Tibial artery (tissue), 4 donors: ENCODE results near the gene ACTL6A.
A peak's percentile ranks its signal among the peaks of the same experiment; 100 is the strongest.

Experiments used
- DNase-seq, 2 donors: peaks; one replicate each; pipeline ENCODE4 v3.0.0-alpha.2; 2019
- H3K27ac ChIP-seq, 2 donors: fragments of 200-600 bp; sonication (generic) in 1 of 2; 1 replicate in 1 of 2; 2 replicates in 1 of 2; pipeline ENCODE4 v1.5.1; 2018 to 2019; ENCODE audit warnings: mild to moderate bottlenecking in 1 of 2
- H3K27me3 ChIP-seq, 2 donors: fragments of 200-600 bp; sonication (generic) in 1 of 2; one replicate each; pipeline versions ENCODE4 v1.5.1 to v1.6.0; 2016 to 2019
- H3K36me3 ChIP-seq, 3 donors: fragments of 200-600 bp; sonication (generic) in 2 of 3; one replicate each; pipeline ENCODE4 v1.5.1; 2016 to 2019; ENCODE audit warnings: mild to moderate bottlenecking in 2 of 3
- H3K4me1 ChIP-seq, 4 donors: fragments of 200-600 bp; sonication (generic) in 2 of 4; 1 replicate in 3 of 4; 2 replicates in 1 of 4; pipeline ENCODE4 v1.5.1; 2016 to 2019
- H3K4me3 ChIP-seq, 2 donors: fragments of 200-600 bp; sonication (generic) in 1 of 2; 1 replicate in 1 of 2; 2 replicates in 1 of 2; pipeline ENCODE4 v1.5.1; 2018 to 2019; ENCODE audit warnings: mild to moderate bottlenecking in 2 of 2
- H3K9me3 ChIP-seq, 3 donors: fragments of 200-600 bp; sonication (generic) in 1 of 3; one replicate each; pipeline ENCODE4 v1.5.1; 2016 to 2019
- CTCF ChIP-seq, 2 experiments: fragments of 200-600 bp in 1 of 2; fragments of 450-650 bp in 1 of 2; IDR thresholded peaks; one replicate each; pipeline ENCODE4 v1.5.1; 2017 to 2019; ENCODE audit warnings: antibody characterized with exemption in 2 of 2, mild to moderate bottlenecking in 1 of 2, moderate library complexity in 1 of 2
- intact Hi-C: fragments of 100-400 bp; cut with DNase I; formaldehyde crosslinking; loops from one replicate; pipeline ENCODE4 v1.15.0; 2023; ENCODE audit warnings: low total_unique reads

ACTL6A gene

GRCh38 chr3:179563271-179563783 is 601 bp downstream of the ACTL6A start:
- no peaks in the 10 kb centered on the region for H3K27me3 ChIP-seq
- H3K9me3 ChIP-seq, result no peaks in the 10 kb centered on the region
- H3K27ac ChIP-seq, result peak overlapping the region; percentile 84 to 94
- intact Hi-C loops, result loop anchor here (10.0 kb wide), 1 partner anchor 219 kb away; the partner anchor contains the start of gene MFN1
- peaks cover 0 to 15% (median 8%) of the 10 kb centered on the region in 4 donors for H3K4me1 ChIP-seq
- DNase-seq, result peak; percentile 63 to 78
- H3K36me3 ChIP-seq, result no peaks in the 10 kb centered on the region
- peak overlapping the region; percentile 79 to 88 for H3K4me3 ChIP-seq
- peak; percentile 49 to 61 for TF ChIP-seq CTCF (IDR thresholded peaks at IDR 0.05)

GRCh38 chr3:179565496-179565895 is 2.8 kb downstream of the ACTL6A start:
- TF ChIP-seq CTCF (IDR thresholded peaks at IDR 0.05), result no peak
- Histone ChIP-seq H3K27ac (no peak overlapping the region), H3K4me3 (no peak overlapping the region), H3K27me3 (no peaks in the 10 kb centered on the region), H3K9me3 (no peaks in the 10 kb centered on the region), H3K36me3 (peaks cover under 1 to 8% (median 7%) of the 10 kb centered on the region in 3 donors), H3K4me1 (peaks cover 0 to 15% (median 8%) of the 10 kb centered on the region in 4 donors)
- intact Hi-C loops, result loop anchor here (10.0 kb wide), 1 partner anchor 221 kb away; the partner anchor contains the start of gene MFN1
- no peak for DNase-seq

- H3K36me3 ChIP-seq, result peaks cover 45 to 94% (median 60%) of the 10 kb centered on the region in 3 donors
Observed at GRCh38 chr3:179580992-179581391, 18.3 kb downstream of the ACTL6A start.

GRCh38 chr3:179589143-179589542 is 26.4 kb downstream of the ACTL6A start:
- Histone ChIP-seq H3K27ac (no peak overlapping the region), H3K27me3 (no peaks in the 10 kb centered on the region), H3K9me3 (no peaks in the 10 kb centered on the region), H3K36me3 (peaks cover 24 to 99% (median 81%) of the 10 kb centered on the region in 3 donors), H3K4me3 (no peak overlapping the region), H3K4me1 (peaks cover 0 to 15% (median 2%) of the 10 kb centered on the region in 4 donors)
- intact Hi-C loops, result no loop called here
- no peak for TF ChIP-seq CTCF (IDR thresholded peaks at IDR 0.05)
- no peak for DNase-seq

More at GRCh38 chr3:179580992-179581391, 18.3 kb downstream of the ACTL6A start:
- H3K4me1 ChIP-seq, result no peaks in the 10 kb centered on the region
- no peak for DNase-seq
- H3K4me3 ChIP-seq, result no peak overlapping the region
- intact Hi-C loops, result no loop called here
- no peak for TF ChIP-seq CTCF (IDR thresholded peaks at IDR 0.05)
- H3K9me3 ChIP-seq, result no peaks in the 10 kb centered on the region
- H3K27ac ChIP-seq, result no peak overlapping the region
- no peaks in the 10 kb centered on the region for H3K27me3 ChIP-seq

- no peak for DNase-seq
- H3K27me3 ChIP-seq, result no peaks in the 10 kb centered on the region
- peak overlapping the region in 1 of 2 donors; percentile 37 for H3K27ac ChIP-seq
- intact Hi-C loops, result no loop called here
- peaks cover 24 to 99% (median 83%) of the 10 kb centered on the region in 3 donors for H3K36me3 ChIP-seq
- peaks cover 0 to 15% (median 2%) of the 10 kb centered on the region in 4 donors for H3K4me1 ChIP-seq
- H3K9me3 ChIP-seq, result no peaks in the 10 kb centered on the region
- no peak overlapping the region for H3K4me3 ChIP-seq
- TF ChIP-seq CTCF (IDR thresholded peaks at IDR 0.05), result no peak
Observed at GRCh38 chr3:179590669-179591068, 27.9 kb downstream of the ACTL6A start.
